MM.1S (cell line): Measurements from ENCODE around the gene MYO16.

Experiments
- DNase-seq: peaks from one replicate; pipeline ENCODE4 v3.0.0-alpha.2; 2015
- H2AFZ ChIP-seq: fragments of 300-600 bp; sonication (generic); 2 replicates; pipeline ENCODE4 v1.6.0; 2016; ENCODE audit warnings: antibody characterized with exemption, low read length
- H3F3A ChIP-seq: fragments of 300-600 bp; sonication (generic); 2 replicates; pipeline ENCODE4 v1.6.1; 2016; ENCODE audit warnings: mild to moderate bottlenecking, antibody characterized with exemption, low read length, moderate library complexity, mixed read lengths; ENCODE audit not compliant: insufficient read depth
- H3K27ac ChIP-seq: fragments of 300-600 bp; sonication (generic); 2 replicates; pipeline ENCODE4 v1.5.1; 2016; ENCODE audit warnings: mild to moderate bottlenecking, low read length
- H3K27me3 ChIP-seq: fragments of 300-600 bp; sonication (generic); replicated peaks from 2 replicates; pipeline ENCODE4 v1.6.0; 2016; ENCODE audit warnings: low read length; ENCODE audit not compliant: insufficient read depth
- H3K36me3 ChIP-seq: fragments of 300-600 bp; sonication (generic); replicated peaks from 2 replicates; pipeline ENCODE4 v1.6.1; 2016; ENCODE audit warnings: mild to moderate bottlenecking, low read length, mixed read lengths; ENCODE audit not compliant: insufficient read depth
- H3K4me1 ChIP-seq: fragments of 300-600 bp; sonication (generic); 2 replicates; pipeline ENCODE4 v1.6.1; 2016; ENCODE audit warnings: low read length, mixed read lengths
- H3K4me2 ChIP-seq: fragments of 300-600 bp; sonication (generic); 2 replicates; pipeline ENCODE4 v1.6.0; 2016; ENCODE audit warnings: low read depth, low read length
- H3K4me3 ChIP-seq: fragments of 300-600 bp; sonication (generic); 2 replicates; pipeline ENCODE4 v1.5.1; 2016; ENCODE audit warnings: low read length, mixed read lengths
- H3K79me2 ChIP-seq: fragments of 300-600 bp; sonication (generic); 2 replicates; pipeline ENCODE4 v1.6.1; 2016; ENCODE audit warnings: mixed run types, low read length, mixed read lengths
- H3K9ac ChIP-seq: fragments of 300-600 bp; sonication (generic); 2 replicates; pipeline ENCODE4 v1.6.1; 2016; ENCODE audit warnings: low read length, mixed read lengths
- H3K9me2 ChIP-seq: fragments of 300-600 bp; sonication (generic); replicated peaks from 2 replicates; pipeline ENCODE4 v1.6.1; 2016; ENCODE audit warnings: mild to moderate bottlenecking, low read length, mixed read lengths; ENCODE audit not compliant: insufficient read depth
- H3K9me3 ChIP-seq: fragments of 300-600 bp; sonication (generic); replicated peaks from 2 replicates; pipeline ENCODE4 v1.6.1; 2016; ENCODE audit warnings: mild to moderate bottlenecking, low read length, mixed read lengths; ENCODE audit not compliant: insufficient read depth
- H4K20me1 ChIP-seq: fragments of 300-600 bp; sonication (generic); 2 replicates; pipeline ENCODE4 v1.6.1; 2016; ENCODE audit warnings: mild to moderate bottlenecking, low read length, moderate library complexity, mixed read lengths; ENCODE audit not compliant: insufficient read depth
- CTCF ChIP-seq: fragments of 300-600 bp; sonication (generic); IDR thresholded peaks from 2 replicates; pipeline ENCODE4 v1.5.1; 2016; ENCODE audit warnings: antibody characterized with exemption, low read length, mixed read lengths
- EZH2 ChIP-seq: fragments of 300-600 bp; sonication (generic); optimal IDR thresholded peaks from 2 replicates; pipeline ENCODE3; 2017; ENCODE audit warnings: low read depth, mild to moderate bottlenecking, antibody characterized with exemption, low read length, mixed read lengths
- EZH2phosphoT487 ChIP-seq: fragments of 300-600 bp; sonication (generic); IDR thresholded peaks from 2 replicates; pipeline ENCODE4 v1.6.1; 2018; ENCODE audit warnings: antibody characterized with exemption, low read length

Gene MYO16

GRCh38 chr13:109141706-109142105, 512.3 kb downstream of the MYO16 start:
- Histone ChIP-seq H4K20me1 (no peaks in the 10 kb centered on the region), H3K9me3 (no peaks in the 10 kb centered on the region), H3K4me1 (0 out of 2 replicates have a peak, but pooled peaks cover 4% of the 10 kb centered on the region), H3K36me3 (no peaks in the 10 kb centered on the region), H3K4me3 (no peak overlapping the region), H3K4me2 (no peak overlapping the region), H3F3A (no peaks in the 10 kb centered on the region), H3K27me3 (no peaks in the 10 kb centered on the region), H2AFZ (no peak overlapping the region), H3K9me2 (no peaks in the 10 kb centered on the region), H3K27ac (no peak overlapping the region), H3K9ac (no peak overlapping the region), H3K79me2 (no peaks in the 10 kb centered on the region)
- DNase-seq, result no peak
- TF ChIP-seq CTCF, result no peak
- TF ChIP-seq EZH2phosphoT487, result no peak
- TF ChIP-seq EZH2, result no peak

- Histone ChIP-seq H3K9ac (no peak overlapping the region), H3K27ac (no peak overlapping the region), H3K36me3 (no peaks in the 10 kb centered on the region), H3K27me3 (no peaks in the 10 kb centered on the region), H3K9me3 (no peaks in the 10 kb centered on the region), H3K79me2 (no peaks in the 10 kb centered on the region), H3F3A (no peaks in the 10 kb centered on the region), H3K9me2 (no peaks in the 10 kb centered on the region), H3K4me1 (0 out of 2 replicates have a peak, but pooled peaks cover 4% of the 10 kb centered on the region), H3K4me2 (no peak overlapping the region), H2AFZ (no peak overlapping the region), H3K4me3 (no peak overlapping the region), H4K20me1 (no peaks in the 10 kb centered on the region)
- TF ChIP-seq CTCF (no peak), EZH2phosphoT487 (no peak), EZH2 (no peak)
- DNase-seq, result no peak
Measured at GRCh38 chr13:109144693-109145437, 515.5 kb downstream of the MYO16 start.

GRCh38 chr13:109145631-109146030, 516.2 kb downstream of the MYO16 start:
- H3K9me2 ChIP-seq, result no peaks in the 10 kb centered on the region
- H3K9me3 ChIP-seq, result no peaks in the 10 kb centered on the region
- H3K4me3 ChIP-seq, result no peak overlapping the region
- H3F3A ChIP-seq, result no peaks in the 10 kb centered on the region
- H3K27me3 ChIP-seq, result no peaks in the 10 kb centered on the region
- H3K9ac ChIP-seq, result no peak overlapping the region
- no peaks in the 10 kb centered on the region for H3K36me3 ChIP-seq
- peak; percentile 60 for DNase-seq
- TF ChIP-seq CTCF (peak; percentile 89), EZH2phosphoT487 (no peak)
- H3K4me1 ChIP-seq, result 0 out of 2 replicates have a peak, but pooled peaks cover 4% of the 10 kb centered on the region
- H3K27ac ChIP-seq, result no peak overlapping the region
- H4K20me1 ChIP-seq, result no peaks in the 10 kb centered on the region
- H2AFZ ChIP-seq, result no peak overlapping the region
- H3K79me2 ChIP-seq, result no peaks in the 10 kb centered on the region
- no peak overlapping the region for H3K4me2 ChIP-seq
